NOMO-1 treated with dmso at 0.1 percent for 144 hours (cell line): ENCODE data around the gene EPS8L3.
"Not testable (repeated sequence)": the region's sequence is repeated elsewhere in the genome, so short reads cannot be mapped to it uniquely, and the experiment has no call there.

Source experiments
- DNase-seq: peaks from one replicate; lab custom pipeline; 2025; ENCODE audit not compliant: unreplicated experiment; lab: John Stamatoyannopoulos, UW

Gene EPS8L3

DNA sequence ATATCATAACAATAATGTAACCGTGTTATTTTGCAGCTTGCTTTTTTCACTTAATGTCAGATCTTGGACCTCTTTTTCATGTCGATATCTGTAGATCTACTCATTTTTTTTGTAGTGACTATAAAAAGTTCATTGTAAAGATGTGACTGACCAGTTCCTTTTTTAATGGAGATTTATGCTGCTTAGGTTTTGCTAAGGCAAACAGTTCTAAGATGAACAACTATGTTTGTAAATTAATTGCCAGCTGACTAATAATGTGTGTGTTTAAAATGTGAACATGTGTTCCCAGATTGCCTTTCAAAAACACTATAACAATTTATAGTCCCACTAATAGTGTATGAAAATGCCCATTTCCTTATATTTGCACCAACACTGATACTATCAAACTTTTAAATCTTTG is 18.1 kb upstream of the EPS8L3 start:
- no peak for DNase-seq

DNA sequence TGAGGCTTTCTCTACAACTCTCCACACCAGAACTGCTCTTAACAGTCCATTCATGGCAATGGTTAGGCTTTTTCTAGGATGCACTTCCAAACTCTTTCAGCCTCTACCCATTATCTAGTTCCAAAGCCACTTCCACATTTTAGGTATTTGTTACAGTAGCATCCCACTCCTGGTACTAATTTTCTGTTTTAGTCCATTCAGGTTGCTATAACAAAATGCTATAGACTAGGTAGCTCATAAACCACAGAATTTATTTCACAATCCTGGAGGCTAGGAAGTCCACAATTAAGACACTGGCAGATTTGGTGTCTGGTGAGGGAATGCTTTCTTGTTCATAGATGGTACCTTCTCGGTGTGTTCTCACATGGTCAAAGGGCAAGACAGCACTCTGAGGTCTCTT is 17.3 kb upstream of the EPS8L3 start:
- DNase-seq: no peak

DNA sequence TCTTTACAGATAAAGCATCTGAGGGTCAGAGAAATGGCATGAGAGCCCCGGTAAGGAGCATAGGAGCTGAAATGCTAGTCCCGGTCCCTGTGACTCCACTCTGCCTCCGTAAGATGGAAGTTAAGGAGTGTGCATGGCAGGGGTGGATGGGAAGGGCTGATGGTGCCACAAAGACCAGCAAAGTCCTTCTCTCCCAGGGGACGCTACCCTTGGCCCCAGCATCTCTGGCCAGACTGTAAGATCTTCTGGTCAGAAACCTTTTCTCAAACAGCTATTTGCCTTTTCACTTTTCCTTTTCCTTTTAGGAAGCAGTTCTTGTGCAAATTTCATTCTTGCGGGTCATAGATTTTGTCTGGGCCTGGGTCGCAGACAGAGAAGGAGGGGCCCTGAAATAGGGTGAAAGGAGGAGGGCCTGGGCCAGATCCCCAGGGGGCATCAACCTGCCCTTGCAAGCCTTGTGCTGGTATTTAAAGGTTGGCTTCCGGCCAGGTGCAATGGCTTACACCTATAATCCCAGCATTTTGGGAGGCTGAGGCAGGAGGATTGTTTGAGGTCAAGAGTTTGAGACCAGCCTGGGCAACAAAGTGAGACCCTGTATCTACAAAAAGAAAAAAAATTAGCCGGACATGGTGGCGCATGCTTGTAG is 14.4 kb upstream of the EPS8L3 start:
- no peak for DNase-seq

DNA sequence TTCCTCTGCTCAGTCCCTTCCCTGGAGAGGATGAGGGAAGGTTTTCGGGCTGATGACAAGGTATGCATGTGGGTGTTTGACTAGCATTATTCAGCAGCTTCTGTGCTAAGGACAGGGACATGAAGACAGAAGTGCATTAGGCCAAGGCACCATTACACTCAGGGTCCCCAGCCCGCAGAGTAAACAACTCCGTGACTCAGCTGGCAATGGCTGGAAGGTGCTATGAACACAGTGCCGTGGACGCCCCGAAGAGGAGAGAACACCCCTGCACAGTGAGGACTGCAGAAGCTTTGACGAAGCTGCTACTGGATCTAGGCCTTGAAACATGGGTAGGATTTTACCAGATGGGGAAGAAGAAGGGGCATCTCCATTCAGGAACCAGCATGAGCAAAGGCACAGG is 13.7 kb upstream of the EPS8L3 start:
- no peak for DNase-seq

DNA sequence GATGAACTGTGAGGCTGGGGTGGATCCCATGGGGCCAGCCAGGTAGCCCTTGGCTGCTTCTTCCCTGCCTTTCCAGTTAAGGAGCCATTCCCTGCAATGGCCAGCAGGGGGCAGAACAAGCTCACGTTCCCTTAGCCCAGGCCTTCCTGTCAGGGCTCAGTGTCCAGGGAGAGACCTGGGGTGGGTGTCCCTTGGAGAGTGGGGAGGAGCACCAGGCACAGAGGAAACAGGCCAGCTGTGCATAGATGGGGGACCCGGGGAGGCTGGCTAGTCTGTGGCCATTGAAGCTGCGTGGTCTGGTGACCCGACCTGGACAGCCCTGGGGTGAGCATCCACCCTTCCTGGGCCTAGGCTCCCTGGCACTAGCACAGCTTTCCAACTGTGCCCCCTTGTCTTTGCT is 13.2 kb upstream of the EPS8L3 start:
- peak; percentile 62 for DNase-seq

DNA sequence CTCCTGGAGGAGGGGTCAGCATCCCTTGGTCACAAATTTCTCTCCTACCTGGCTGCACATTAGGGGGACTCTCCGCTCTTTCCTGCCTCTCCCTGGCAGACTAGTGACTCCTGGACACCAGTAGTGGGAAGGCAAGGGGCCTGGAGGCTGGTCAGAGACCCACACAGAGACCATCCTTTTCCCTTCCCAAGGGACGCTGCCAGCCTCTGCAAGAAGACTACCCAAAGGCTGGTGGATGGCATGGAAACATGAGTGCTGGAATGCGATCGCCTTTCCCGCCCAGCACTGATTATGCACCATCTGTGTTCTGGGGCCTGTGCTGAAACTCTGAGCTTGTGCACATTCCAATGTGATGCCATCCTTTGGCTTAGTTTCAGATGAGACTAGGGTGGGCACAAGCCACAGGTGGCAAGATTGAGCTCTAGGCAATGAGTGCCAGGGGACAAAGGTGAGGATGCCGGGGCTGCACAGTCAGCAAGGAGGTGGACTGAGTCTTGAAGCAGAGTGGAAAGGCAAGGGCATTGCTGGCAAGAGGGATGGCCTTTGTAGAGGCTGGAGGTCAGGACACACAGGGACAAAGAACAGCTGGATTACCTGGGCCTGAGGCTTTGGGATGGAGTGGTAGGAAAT is 12.6 kb upstream of the EPS8L3 start:
- no peak for DNase-seq

DNA sequence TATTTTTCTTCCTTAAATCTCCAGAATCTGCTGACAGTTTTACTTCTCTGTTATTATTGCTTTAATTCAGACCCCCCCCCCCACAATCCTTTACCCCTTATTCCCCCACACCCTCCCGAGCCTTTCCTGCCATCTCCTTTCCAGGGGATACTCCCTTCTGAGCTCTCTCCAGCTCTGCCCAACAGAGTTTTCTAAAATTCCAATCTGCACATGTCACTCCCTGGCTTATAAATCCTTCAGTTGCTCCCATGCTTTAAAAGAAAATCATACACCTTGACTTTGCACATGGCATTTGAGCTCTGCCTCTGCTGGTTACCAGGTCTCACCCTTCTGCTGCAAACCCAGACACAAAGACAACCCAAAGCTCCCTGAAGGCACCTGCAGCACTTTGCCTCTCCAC is 11.7 kb upstream of the EPS8L3 start:
- DNase-seq: no peak

DNA sequence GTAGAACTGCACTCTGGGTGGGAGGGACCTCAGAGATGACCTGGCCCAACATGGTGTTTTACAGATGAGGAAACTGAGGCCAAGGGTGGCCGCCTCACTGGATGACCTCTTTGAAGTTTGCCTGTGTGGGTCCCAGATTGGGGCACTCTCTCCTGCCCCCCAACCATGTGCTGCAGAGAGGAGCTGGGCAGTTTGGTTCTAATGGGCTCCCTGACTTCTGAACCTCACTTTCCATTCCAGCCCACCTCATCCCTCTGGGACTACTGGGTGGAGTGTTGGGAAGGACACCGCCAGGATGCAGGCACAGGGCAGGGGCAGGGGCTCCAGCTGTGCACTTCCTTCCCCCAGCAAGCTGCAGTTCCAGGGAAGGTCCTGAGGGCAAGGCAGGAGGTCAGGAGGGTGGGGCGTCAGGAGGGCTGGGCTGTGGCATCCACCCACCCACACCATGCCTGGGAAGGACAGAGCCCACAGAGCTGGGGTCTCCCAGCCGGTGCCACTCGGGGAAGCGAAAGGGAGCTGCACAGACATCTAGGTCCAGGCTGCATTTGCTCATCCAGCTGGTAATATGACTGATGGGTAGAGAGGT is 10.3 kb upstream of the EPS8L3 start:
- no peak for DNase-seq

DNA sequence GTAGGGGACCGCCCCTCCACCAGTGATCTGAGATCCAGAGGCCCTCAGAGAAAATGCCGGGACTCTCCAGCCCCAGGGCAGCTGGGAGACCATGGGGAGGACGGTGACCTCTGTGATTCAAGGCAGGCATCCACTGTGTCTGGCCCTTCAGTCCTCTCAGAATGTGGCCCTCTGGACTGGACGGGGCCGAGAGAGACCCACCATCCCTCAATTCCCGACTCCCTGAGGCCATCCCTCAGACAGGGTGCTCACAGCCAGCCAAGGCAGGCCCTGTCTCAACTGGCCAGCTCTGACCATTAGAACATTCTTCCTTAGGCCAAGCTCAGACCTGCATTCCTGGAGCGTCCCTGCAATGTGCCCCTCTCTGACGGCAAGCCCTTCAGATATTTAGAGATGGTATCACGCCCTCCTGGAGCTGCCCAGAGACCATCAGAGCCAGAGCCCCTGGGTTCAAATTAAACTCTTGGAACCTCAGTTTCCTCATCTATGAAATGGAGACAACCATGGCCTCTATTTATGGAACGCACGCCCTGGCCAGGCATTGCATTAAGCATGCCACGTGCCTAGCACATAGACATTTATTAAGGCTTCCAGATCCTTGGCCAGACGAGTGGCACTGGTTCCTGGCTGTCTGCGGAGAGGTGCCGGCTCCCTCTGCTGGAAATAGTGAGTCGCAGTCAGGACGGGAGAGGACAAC is 9.6 kb upstream of the EPS8L3 start:
- peak; percentile 54 for DNase-seq

DNA sequence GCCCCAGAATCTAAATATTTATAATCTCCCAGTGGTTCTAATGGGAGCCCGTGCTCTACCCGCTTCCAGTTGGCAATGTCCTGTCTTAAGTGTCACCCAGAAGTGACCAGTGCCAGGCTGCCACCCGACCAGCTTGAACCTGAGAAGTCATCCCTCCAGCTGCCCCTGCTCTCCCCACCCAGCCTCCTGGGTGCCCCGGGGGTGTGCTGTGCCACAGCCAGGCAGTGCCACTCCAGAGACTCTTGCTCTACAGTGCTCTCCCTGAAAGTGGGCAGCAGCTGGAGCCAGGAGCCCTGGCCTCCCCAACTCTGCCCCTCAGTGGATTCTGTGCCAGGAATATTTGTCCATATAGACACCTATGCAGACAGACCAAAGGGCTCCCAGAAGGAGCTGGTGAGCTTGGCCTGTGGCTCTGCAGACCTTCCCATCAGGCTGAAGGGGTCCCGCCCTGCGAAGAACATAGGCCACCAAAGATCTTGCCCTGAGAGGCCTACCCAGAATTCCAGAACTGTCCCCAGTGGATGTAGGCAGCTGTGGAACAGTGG is 9.0 kb upstream of the EPS8L3 start:
- no peak for DNase-seq

DNA sequence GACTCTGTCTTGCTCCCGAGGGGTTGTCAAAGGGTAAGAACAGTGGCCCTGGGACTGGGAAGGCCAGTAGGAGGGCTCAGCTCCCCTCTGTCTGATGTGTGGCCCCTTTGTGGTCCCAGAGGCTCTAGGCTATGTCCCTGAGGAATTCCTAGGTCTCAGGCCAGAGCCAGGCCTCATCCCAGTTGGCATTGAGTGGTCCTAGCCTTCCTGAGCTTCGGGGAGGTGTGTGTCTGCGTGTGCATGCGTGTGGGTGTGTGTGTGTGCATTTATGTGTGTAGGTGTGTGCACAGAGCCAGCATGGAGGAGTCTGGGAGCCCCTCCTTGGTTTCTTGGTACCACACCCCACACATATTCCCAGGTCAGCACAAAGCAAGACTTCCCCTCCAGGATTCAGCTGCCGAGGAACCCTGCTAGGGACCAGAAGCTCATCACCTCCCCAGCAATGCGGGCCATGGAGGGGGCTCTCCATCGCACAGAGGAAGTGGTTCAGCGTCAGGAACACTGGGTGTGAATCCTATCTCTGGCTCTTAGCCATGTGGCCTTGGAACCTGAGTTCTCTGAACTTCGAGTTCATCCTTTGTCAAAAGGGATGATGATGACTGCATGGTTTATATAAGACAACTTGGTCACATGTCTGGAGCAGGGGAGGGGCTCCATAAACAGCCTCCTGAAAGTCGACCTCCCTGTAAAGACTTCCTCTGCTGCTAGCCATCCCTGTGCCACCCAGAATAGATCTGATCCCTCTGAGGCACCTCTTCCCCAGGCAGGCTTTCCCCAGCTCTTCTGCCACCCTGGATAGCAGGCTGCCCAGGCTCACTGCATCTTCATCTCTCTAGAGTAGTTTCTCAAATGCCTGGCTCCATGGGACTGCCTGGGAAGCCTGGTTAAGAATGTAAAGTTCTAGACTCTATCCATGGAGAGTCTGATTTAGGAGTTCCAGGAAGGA is 8.3 kb upstream of the EPS8L3 start:
- no peak for DNase-seq

DNA sequence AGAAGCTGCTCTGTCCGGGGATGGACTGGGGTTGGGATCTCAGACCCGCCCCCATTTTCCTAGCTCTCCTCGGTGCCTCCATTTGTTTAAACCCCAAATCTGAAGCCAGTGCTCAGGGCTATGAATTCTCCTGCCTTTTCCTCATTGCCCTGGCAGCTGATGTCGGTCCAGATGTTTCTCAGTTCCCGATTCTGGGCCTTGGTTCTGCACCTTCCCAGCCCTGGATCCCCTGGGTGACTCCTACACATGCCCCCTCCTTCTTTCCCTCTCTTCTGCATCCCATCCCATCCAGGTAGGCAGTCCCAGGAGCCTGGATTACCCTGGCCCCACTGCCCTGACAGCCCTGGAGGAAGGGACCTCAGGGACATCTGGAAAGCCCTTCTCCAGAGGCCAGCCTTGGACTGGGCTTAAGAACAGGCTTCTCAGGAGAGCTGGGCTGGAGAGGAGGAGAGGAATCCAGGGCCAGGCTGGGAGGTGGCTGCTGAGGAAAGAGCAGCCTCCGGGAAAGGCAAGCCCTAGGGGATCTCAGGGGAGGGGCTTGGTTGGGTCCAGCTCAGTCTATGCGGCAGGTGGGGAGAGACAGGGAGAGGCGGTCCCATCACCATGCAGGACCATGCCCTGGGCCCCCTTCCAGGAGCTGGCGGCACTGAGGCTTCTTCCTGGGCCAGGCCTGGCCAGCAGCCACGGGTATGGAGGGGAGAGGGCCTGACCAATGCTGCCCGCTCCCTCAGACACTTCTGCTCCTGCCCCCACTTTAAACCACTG is 6.8 kb upstream of the EPS8L3 start:
- DNase-seq: no peak

DNA sequence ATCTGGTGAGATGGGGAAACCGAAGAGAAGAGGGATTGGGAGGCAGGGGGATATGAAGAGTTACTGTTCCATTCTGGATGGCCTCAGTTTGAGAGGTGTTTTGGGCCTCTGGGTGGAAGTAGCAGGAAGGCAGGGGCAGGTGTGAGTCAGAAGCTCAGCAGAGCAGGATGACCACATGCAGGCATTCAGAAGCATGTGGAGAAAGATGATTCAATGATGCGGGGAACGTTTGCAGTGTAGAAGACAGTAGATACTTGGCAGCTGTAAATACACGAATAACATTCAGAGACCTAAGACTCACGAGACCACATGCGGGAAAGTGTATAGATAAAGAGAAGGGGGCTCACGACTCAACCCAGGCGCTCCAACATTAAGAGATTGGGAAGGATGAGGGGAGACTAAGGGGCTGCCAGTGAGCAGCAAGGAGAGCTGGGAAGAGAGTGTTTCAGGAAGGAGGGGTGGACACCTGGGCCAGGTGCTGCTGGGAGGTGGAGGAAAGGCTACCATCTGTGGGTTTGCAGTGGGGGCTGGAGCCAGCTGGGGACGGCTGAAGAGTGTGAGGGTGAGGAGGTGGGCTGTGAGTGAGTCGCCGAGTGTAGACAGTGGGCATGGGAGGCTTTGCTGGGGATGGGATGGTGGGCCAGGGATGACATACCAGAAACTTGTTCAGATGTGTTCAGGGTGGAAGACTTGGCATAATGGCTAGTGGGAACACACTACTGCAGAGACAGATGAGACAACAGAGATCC is 5.8 kb upstream of the EPS8L3 start:
- no peak for DNase-seq

DNA sequence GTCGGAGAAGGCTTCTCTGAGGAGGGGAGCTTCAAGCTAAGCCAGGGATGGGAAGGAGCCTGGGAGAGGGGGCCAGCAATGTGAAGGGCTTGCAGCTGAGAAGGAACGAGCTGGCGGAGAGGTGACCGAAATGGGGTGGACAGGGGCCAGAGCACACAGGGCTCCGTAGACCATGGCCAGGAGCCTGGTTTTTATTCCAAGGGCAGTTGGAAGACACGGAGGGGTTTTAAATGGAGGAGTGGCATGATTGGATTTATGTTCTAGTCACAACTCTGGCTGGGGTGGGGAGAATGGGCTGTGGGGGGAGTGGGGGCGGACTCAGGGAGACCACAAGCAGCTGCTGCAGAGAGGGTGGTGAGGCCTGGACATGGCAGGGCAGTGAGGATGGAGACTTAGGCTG is 5.1 kb upstream of the EPS8L3 start:
- no peak for DNase-seq

DNA sequence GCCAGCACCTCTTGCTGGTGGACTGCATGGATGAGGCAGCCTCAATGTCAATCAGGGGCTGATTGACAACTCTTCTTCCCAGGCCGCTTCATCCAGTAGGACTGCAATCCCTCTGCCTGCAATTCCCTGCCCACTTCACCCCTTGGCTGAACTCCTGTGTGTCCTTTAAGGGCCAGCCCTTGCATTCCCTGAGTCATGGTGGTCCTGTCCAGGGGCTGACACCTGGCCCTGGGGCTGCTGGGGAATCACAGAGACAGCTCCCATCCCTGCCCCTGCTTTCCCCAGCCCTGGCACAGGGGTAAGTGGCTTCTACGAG is 4.6 kb upstream of the EPS8L3 start:
- no peak for DNase-seq

DNA sequence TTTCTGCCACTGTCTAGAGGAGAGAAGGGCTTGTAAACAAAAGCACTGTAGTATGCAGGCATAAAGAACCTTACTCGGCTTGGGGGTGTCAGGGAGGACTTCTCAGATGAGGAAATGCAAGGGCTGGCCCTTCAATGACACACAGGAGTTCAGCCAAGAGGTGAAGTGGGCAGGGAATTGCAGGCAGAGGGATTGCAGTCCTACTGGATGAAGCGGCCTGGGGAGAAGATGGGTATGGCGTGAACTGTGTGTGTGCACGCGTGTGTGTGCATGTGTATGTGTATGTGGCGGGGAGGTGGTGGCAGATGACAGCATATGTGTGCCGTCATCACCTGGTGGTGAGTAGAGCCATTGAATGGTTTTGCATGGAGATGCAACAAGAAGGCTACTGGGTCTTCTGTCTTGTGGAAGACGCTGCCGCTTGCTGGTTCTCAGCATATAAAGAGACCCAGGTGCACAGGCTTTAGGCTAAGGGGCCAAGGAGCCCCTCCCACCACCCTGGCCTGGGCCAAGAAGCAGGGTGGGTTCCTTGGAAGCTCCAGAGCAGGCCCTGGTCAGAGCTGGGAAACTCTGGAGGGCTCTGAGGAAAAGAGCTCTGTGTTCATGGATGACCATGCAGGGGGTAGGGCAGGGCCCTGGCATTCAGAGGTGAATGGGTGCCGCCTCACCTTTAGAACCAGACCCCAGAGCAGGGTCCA is 4.1 kb upstream of the EPS8L3 start:
- no peak for DNase-seq

DNA sequence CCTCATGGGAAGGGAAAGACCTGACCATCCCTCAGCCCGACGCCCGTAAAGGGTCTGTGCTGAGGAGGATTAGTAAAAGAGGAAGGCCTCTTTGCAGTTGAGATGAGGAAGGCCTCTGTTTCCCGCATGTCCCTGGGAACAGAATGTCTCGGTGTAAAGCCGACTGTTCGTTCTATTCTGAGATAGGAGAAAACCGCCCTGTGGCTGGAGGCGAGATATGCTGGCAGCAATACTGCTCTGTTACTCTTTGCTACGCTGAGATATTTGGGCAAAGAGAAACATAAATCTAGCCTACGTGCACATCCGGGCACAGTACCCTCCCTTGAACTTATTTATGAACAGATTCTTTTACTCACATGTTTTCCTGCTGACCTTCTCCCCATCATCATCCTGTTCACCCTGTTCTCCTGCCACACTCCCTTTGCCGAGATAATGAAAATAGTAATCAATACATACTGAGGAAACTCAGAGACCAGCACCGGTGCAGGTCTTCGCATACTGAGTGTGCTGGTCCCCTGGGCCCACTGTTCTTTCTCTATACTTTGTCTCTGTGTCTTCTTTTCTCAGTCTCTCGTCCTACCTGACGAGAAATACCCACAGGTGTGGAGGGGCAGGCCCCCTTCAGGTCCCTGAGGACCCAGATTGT is 3.4 kb upstream of the EPS8L3 start:
- not testable (repeated sequence) for DNase-seq

DNA sequence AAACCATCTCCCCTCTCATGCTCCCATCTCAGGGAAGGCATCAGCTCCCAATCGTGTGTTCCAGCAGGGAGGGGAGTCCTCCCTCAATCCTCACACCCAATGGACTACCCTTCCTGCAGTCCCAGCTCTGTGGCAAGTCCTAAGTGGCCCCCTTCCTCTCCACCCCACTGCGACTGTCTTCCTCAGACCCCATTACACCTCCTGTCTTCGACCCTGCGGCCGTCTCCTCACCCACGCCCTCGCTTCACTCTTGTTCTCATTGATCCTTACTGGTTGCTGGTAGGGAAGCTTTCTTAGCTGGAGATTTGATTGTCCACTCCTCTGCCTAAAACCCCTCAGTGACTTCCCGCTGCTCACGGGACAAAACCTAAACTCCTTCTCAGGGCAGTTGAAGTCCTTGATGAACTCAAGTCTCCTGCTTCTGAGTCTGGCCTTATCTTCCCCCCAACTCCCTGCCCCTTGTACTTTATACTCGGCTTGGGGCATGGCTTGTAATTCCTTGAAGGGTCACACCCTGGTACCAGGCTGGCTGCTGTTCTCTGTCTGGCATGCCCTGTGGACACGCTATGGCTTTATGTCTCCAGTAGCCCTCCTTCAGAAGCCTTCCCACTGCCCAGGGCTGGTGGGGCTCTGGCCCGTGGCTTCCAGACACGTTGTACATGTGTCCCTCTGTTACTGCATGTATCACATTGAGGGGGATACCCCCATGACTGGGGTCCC is 2.3 kb upstream of the EPS8L3 start:
- DNase-seq: no peak
